CD14-positive monocyte (primary cell): Measurements from ENCODE around the gene VSX1. TPM values are rescaled to one million over a fixed set of nuclear protein-coding genes. Genes with fewer than 3 reads are reported as not detected.
A peak's percentile ranks its signal among the peaks of the same experiment; 100 is the strongest.

Experiments
- DNase-seq, 3 donors: peaks; one replicate each; pipeline ENCODE4 v3.0.0-alpha.2; 2011 to 2022
- H2AFZ ChIP-seq: 2 replicates; pipeline ENCODE4 v1.6.0; 2012; ENCODE audit warnings: mild to moderate bottlenecking, low read depth, low read length, inconsistent platforms; ENCODE audit not compliant: insufficient read depth, poor library complexity, severe bottlenecking
- H3K27ac ChIP-seq, 2 donors: 1 replicate in 1 of 2; 2 replicates in 1 of 2; pipeline ENCODE4 v1.5.1; 2012 to 2013; ENCODE audit warnings: low read length in 2 of 2, control low read depth in 1 of 2, inconsistent platforms in 1 of 2, low read depth in 1 of 2, mild to moderate bottlenecking in 1 of 2
- H3K27me3 ChIP-seq, 2 donors: one replicate each; pipeline versions ENCODE4 v1.6.0 to v1.6.1; 2011 to 2013; ENCODE audit warnings: low read length in 2 of 2; ENCODE audit not compliant: control insufficient read depth in 2 of 2, insufficient read depth in 2 of 2
- H3K36me3 ChIP-seq, 2 donors: replicated peaks in 1 of 2; 1 replicate in 1 of 2; 2 replicates in 1 of 2; pipeline versions ENCODE4 v1.5.1 to v1.6.1; 2012 to 2013; ENCODE audit warnings: low read length in 2 of 2, control low read depth in 1 of 2, inconsistent platforms in 1 of 2, mild to moderate bottlenecking in 1 of 2; ENCODE audit not compliant: insufficient read depth in 2 of 2, control insufficient read depth in 1 of 2
- H3K4me1 ChIP-seq, 2 donors: 1 replicate in 1 of 2; 2 replicates in 1 of 2; pipeline versions ENCODE4 v1.5.1 to v1.6.1; 2012 to 2013; ENCODE audit warnings: low read length in 2 of 2, control low read depth in 1 of 2, inconsistent platforms in 1 of 2, mild to moderate bottlenecking in 1 of 2, moderate library complexity in 1 of 2; ENCODE audit not compliant: insufficient read depth in 2 of 2, control insufficient read depth in 1 of 2
- H3K4me2 ChIP-seq: replicated peaks from 2 replicates; pipeline ENCODE3; 2012; ENCODE audit warnings: low read length, moderate library complexity, mild to moderate bottlenecking; ENCODE audit not compliant: poor library complexity, severe bottlenecking; ENCODE audit errors: extremely low read depth
- H3K4me3 ChIP-seq, 3 experiments: fragments of 200-600 bp in 1 of 3; sonication (generic) in 1 of 3; replicated peaks in 1 of 3; 1 replicate in 2 of 3; 2 replicates in 1 of 3; pipeline ENCODE4 v1.5.1; 2011 to 2013; ENCODE audit warnings: low read length in 3 of 3, mild to moderate bottlenecking in 3 of 3, control low read depth in 2 of 3, low read depth in 2 of 3, inconsistent platforms in 1 of 3, moderate library complexity in 1 of 3
- H3K79me2 ChIP-seq: 2 replicates; pipeline ENCODE4 v1.6.0; 2012; ENCODE audit warnings: mild to moderate bottlenecking, control low read depth, inconsistent platforms, low read length, moderate library complexity; ENCODE audit not compliant: insufficient read depth
- H3K9ac ChIP-seq: 2 replicates; pipeline ENCODE4 v1.6.0; 2017; ENCODE audit warnings: low read length, mild to moderate bottlenecking; ENCODE audit not compliant: insufficient read depth, poor library complexity, severe bottlenecking
- H3K9me3 ChIP-seq, 2 donors: replicated peaks in 1 of 2; 1 replicate in 1 of 2; 2 replicates in 1 of 2; pipeline versions ENCODE4 v1.5.1 to v1.6.1; 2012 to 2013; ENCODE audit warnings: low read length in 2 of 2, control low read depth in 1 of 2; ENCODE audit not compliant: control insufficient read depth in 1 of 2, insufficient read depth in 1 of 2
- H4K20me1 ChIP-seq: 2 replicates; pipeline ENCODE4 v1.6.0; 2012; ENCODE audit warnings: mild to moderate bottlenecking, low read length, control low read depth, moderate library complexity; ENCODE audit not compliant: insufficient read depth
- H3K27ac Mint-ChIP-seq, 7 donors: one replicate each; pipeline ENCODE4 v1.8.0; 2020; ENCODE audit warnings: mild to moderate bottlenecking in 7 of 7, mixed read lengths in 7 of 7, moderate library complexity in 6 of 7, inconsistent platforms in 2 of 7
- H3K27me3 Mint-ChIP-seq, 3 donors: one replicate each; pipeline ENCODE4 v1.8.0; 2021 to 2022; ENCODE audit warnings: low read depth in 3 of 3, mild to moderate bottlenecking in 3 of 3, mixed read lengths in 3 of 3, moderate library complexity in 3 of 3, inconsistent platforms in 1 of 3
- H3K36me3 Mint-ChIP-seq, 2 donors: one replicate each; pipeline ENCODE4 v1.8.0; 2020; ENCODE audit warnings: mixed read lengths in 2 of 2, inconsistent platforms in 1 of 2, mild to moderate bottlenecking in 1 of 2
- H3K4me1 Mint-ChIP-seq: one replicate; pipeline ENCODE4 v1.8.0; 2020; ENCODE audit warnings: mild to moderate bottlenecking, mixed read lengths
- H3K4me3 Mint-ChIP-seq, 2 donors: one replicate each; pipeline ENCODE4 v1.8.0; 2020; ENCODE audit warnings: mild to moderate bottlenecking in 2 of 2, mixed read lengths in 2 of 2, moderate library complexity in 1 of 2
- H3K9me3 Mint-ChIP-seq, 7 donors: one replicate each; pipeline ENCODE4 v1.8.0; 2020 to 2022; ENCODE audit warnings: mixed read lengths in 7 of 7, mild to moderate bottlenecking in 6 of 7, moderate library complexity in 6 of 7, inconsistent platforms in 2 of 7
- WGBS: methylation state at CpG from one replicate; pipeline ENCODE4 v1.1.5; 2013; ENCODE audit warnings: missing lambda C conversion rate; ENCODE audit not compliant: insufficient coverage; 5-methylcytosine and 5-hydroxymethylcytosine counted together
- intact Hi-C, 2 donors: fragments of 100-400 bp; cut with micrococcal nuclease; formaldehyde crosslinking; loops; one replicate each; pipeline versions ENCODE4 v1.15.0 to v1.15.1; 2023
- polyA plus RNA-seq, 3 donors: library from polyadenylated mRNA; depleted of rRNA in 1 of 3; unstranded in 2 of 3; stranded (reverse) in 1 of 3; fragments of 300-500 nt in 2 of 3; fragments of >200 nt in 1 of 3; fragmentation: Illumina TruSeq in 2 of 3; gene quantifications; 1 replicate in 2 of 3; 2 replicates in 1 of 3; pipeline ENCODE4 v1.2.3, GENCODE V29; 2012 to 2021
- TF ChIP-seq, protein P1 (sequence below): fragments of 200-600 bp; IDR thresholded peaks from one replicate; pipeline ENCODE4 v1.8.0; 2022; ENCODE audit warnings: antibody characterized with exemption, mild to moderate bottlenecking

VSX1 gene
- polyA plus RNA-seq, 3 donors, result not detected

DNA sequence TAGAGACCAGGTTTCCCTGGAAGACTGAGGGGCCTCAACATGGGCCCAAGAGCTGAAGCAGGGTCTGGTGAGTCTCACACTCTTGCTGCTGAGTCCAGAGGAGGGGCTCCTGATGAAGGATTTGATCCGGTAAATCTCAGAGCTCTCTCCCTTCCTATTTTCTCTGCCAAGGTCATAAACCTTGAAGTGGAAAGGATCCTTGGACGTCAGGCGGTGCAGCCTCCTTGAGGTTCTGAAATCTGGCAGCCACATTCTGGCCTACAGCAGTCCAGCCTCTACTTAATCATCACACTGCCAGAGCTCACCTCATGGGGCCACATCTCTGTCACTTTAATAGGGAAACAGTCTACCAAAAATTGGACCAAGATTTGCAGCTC lies 48.0 kb downstream of the VSX1 start:
- peaks cover 10 to 23% of the 10 kb centered on the region in 2 donors for H3K36me3 ChIP-seq
- Mint-ChIP-seq H3K4me3 (no peak overlapping the region), H3K9me3 (no peaks in the 10 kb centered on the region), H3K27me3 (no peaks in the 10 kb centered on the region), H3K27ac (peak overlapping the region in 2 of 7 donors; percentile 22 to 42), H3K4me1 (peaks cover 25% of the 10 kb centered on the region), H3K36me3 (peaks cover 12 to 13% of the 10 kb centered on the region in 2 donors)
- no peak overlapping the region for H3K4me3 ChIP-seq
- DNase-seq, result no peak
- TF ChIP-seq, protein P1, sequence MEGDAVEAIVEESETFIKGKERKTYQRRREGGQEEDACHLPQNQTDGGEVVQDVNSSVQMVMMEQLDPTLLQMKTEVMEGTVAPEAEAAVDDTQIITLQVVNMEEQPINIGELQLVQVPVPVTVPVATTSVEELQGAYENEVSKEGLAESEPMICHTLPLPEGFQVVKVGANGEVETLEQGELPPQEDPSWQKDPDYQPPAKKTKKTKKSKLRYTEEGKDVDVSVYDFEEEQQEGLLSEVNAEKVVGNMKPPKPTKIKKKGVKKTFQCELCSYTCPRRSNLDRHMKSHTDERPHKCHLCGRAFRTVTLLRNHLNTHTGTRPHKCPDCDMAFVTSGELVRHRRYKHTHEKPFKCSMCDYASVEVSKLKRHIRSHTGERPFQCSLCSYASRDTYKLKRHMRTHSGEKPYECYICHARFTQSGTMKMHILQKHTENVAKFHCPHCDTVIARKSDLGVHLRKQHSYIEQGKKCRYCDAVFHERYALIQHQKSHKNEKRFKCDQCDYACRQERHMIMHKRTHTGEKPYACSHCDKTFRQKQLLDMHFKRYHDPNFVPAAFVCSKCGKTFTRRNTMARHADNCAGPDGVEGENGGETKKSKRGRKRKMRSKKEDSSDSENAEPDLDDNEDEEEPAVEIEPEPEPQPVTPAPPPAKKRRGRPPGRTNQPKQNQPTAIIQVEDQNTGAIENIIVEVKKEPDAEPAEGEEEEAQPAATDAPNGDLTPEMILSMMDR, result no peak
- no peak overlapping the region for H3K27ac ChIP-seq
- H3K79me2 ChIP-seq, result no peaks in the 10 kb centered on the region
- peaks cover 14 to 15% of the 10 kb centered on the region in 2 donors for H3K4me1 ChIP-seq
- no peaks in the 10 kb centered on the region for H3K27me3 ChIP-seq
- H2AFZ ChIP-seq, result no peak overlapping the region
- H3K9ac ChIP-seq, result no peak overlapping the region
- H3K9me3 ChIP-seq, result no peaks in the 10 kb centered on the region
- H4K20me1 ChIP-seq, result peaks cover 15% of the 10 kb centered on the region
- 89% methylated on average over 2 of the region's 3 CpGs for WGBS
- intact Hi-C loops, result no loop called here
- H3K4me2 ChIP-seq, result no peak overlapping the region

DNA sequence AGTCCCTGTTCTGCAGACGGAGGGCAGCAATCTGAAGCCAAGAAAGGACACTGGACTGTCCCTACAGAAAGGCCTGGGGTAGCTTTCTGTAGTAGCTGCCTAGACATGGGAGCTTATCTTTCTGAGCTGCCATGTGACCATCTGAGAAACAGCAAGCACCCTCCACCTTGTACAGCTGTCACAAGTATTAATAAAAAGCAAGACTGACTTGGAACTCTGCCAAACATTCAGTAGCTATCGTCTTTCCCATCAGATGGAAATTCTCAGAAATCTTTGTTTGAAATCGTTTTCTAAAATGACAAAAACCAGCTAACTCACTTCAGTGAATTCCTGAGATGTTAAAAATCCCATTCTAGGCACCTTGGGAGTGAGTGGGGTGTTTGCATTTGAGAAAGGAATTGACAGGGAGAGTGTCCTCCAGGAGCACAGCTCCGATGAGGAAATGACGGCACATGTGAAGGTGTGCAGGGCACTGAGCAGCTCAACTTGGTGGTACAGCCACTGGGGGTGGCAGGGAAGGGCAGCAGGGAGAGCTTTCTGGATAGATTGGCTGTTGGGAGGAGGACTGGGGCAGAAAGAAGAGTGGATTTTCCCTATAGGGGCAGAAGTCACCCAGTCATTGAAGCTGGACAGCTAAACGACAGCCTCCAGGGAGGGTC lies 48.5 kb downstream of the VSX1 start:
- intact Hi-C loops, result no loop called here
- Histone ChIP-seq H3K27ac (no peak overlapping the region), H3K36me3 (peaks cover 10 to 23% of the 10 kb centered on the region in 2 donors), H2AFZ (no peak overlapping the region), H3K4me1 (peaks cover 14 to 15% of the 10 kb centered on the region in 2 donors), H3K27me3 (no peaks in the 10 kb centered on the region), H3K79me2 (no peaks in the 10 kb centered on the region), H3K9ac (no peak overlapping the region), H4K20me1 (peaks cover 10% of the 10 kb centered on the region), H3K4me3 (no peak overlapping the region), H3K4me2 (no peak overlapping the region), H3K9me3 (no peaks in the 10 kb centered on the region)
- Mint-ChIP-seq H3K9me3 (no peaks in the 10 kb centered on the region), H3K36me3 (peaks cover 14 to 18% of the 10 kb centered on the region in 2 donors), H3K27me3 (no peaks in the 10 kb centered on the region), H3K4me1 (peaks cover 25% of the 10 kb centered on the region), H3K4me3 (no peak overlapping the region), H3K27ac (peak overlapping the region in 2 of 7 donors; percentile 16 to 57)
- DNase-seq, result no peak
- 88% methylated on average over 5 of the region's 6 CpGs for WGBS
- TF ChIP-seq, protein P1, result no peak
